A549 (cell line): ENCODE measurements around the gene DNAJC3.

ENCODE experiments used
- CHD4 ChIP-seq: fragments of 200-600 bp; sonication (generic); IDR thresholded peaks from 2 replicates; pipeline ENCODE4 v1.6.1; 2016; ENCODE audit warnings: antibody characterized with exemption, mild to moderate bottlenecking, borderline replicate concordance
- CTCF ChIP-seq: fragments of >200 bp; sonication (Bioruptor Twin); formaldehyde crosslinking; IDR thresholded peaks from 3 replicates; pipeline ENCODE4 v1.5.1; 2016
- ELK1 ChIP-seq: fragments of 150-350 bp; IDR thresholded peaks from 2 replicates; pipeline ENCODE4 v1.6.1; 2014; ENCODE audit warnings: low read depth, mild to moderate bottlenecking, low read length
- HOXA7 ChIP-seq: fragments of 250-450 bp; sonication (Bioruptor Pico); IDR thresholded peaks from 2 replicates; pipeline ENCODE4 v1.5.0; 2020; ENCODE audit warnings: mild to moderate bottlenecking, moderate library complexity
- JUNB ChIP-seq: fragments of >200 bp; sonication (Bioruptor Twin); formaldehyde crosslinking; IDR thresholded peaks from 2 replicates; pipeline ENCODE4 v1.6.1; 2016
- MAFK ChIP-seq: fragments of 450-650 bp; IDR thresholded peaks from 2 replicates; pipeline ENCODE4 v1.6.1; 2014; ENCODE audit not compliant: partially characterized antibody
- RNF2 ChIP-seq: fragments of 200-600 bp; sonication (generic); IDR thresholded peaks from 2 replicates; pipeline ENCODE4 v1.6.1; 2016; ENCODE audit warnings: low read depth, mild to moderate bottlenecking, antibody characterized with exemption, moderate library complexity, borderline replicate concordance
- TP53 ChIP-seq: fragments of 250-450 bp; sonication (Bioruptor Pico); IDR thresholded peaks from 2 replicates; pipeline ENCODE4 v1.5.0; 2021; ENCODE audit warnings: mild to moderate bottlenecking, moderate library complexity
- TF ChIP-seq, protein P1 (sequence below): fragments of 200-600 bp; sonication (generic); IDR thresholded peaks from 2 replicates; pipeline ENCODE4 v1.6.1; 2016; ENCODE audit warnings: antibody characterized with exemption, mild to moderate bottlenecking, moderate library complexity
- TF ChIP-seq, protein P2 (sequence below): IDR thresholded peaks from 2 replicates; pipeline ENCODE4 v1.6.1; 2012
- TF ChIP-seq, protein P3 (sequence below): IDR thresholded peaks from 2 replicates; pipeline ENCODE4 v1.6.1; 2012

DNA sequence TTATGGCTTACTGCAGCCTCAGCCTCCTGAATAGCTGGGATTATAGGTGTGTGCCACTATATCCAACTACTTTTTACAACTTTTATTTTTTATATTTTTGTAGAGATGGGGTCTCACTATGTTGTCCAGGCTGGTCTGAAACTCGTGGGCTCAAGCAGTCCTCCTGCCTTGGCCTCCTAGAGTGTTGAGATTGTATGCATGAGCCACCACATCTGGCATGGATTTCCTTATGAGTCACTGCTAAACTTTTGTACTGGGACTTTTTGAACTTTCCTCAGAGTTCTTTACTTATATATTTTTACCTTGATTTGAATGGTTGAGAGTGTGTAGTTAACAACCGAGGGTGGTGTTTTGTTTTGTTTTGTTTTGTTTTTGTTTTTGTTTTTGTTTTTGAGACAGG is 33.4 kb downstream of the DNAJC3 start:
- TF ChIP-seq, protein P1, sequence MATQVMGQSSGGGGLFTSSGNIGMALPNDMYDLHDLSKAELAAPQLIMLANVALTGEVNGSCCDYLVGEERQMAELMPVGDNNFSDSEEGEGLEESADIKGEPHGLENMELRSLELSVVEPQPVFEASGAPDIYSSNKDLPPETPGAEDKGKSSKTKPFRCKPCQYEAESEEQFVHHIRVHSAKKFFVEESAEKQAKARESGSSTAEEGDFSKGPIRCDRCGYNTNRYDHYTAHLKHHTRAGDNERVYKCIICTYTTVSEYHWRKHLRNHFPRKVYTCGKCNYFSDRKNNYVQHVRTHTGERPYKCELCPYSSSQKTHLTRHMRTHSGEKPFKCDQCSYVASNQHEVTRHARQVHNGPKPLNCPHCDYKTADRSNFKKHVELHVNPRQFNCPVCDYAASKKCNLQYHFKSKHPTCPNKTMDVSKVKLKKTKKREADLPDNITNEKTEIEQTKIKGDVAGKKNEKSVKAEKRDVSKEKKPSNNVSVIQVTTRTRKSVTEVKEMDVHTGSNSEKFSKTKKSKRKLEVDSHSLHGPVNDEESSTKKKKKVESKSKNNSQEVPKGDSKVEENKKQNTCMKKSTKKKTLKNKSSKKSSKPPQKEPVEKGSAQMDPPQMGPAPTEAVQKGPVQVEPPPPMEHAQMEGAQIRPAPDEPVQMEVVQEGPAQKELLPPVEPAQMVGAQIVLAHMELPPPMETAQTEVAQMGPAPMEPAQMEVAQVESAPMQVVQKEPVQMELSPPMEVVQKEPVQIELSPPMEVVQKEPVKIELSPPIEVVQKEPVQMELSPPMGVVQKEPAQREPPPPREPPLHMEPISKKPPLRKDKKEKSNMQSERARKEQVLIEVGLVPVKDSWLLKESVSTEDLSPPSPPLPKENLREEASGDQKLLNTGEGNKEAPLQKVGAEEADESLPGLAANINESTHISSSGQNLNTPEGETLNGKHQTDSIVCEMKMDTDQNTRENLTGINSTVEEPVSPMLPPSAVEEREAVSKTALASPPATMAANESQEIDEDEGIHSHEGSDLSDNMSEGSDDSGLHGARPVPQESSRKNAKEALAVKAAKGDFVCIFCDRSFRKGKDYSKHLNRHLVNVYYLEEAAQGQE: no peak
- TF ChIP-seq CTCF (no peak), RNF2 (no peak), CHD4 (no peak), ELK1 (no peak), HOXA7 (no peak), TP53 (CRISPR knock-in tag) (no peak), MAFK (no peak), JUNB (no peak)
- TF ChIP-seq, protein P2, sequence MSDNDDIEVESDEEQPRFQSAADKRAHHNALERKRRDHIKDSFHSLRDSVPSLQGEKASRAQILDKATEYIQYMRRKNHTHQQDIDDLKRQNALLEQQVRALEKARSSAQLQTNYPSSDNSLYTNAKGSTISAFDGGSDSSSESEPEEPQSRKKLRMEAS: no peak
- TF ChIP-seq, protein P3, sequence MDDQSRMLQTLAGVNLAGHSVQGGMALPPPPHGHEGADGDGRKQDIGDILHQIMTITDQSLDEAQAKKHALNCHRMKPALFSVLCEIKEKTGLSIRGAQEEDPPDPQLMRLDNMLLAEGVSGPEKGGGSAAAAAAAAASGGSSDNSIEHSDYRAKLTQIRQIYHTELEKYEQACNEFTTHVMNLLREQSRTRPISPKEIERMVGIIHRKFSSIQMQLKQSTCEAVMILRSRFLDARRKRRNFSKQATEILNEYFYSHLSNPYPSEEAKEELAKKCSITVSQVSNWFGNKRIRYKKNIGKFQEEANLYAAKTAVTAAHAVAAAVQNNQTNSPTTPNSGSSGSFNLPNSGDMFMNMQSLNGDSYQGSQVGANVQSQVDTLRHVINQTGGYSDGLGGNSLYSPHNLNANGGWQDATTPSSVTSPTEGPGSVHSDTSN: no peak
